CD14-positive monocyte (primary cell): ENCODE measurements around the gene HS6ST3. TPM values are rescaled to one million over a fixed set of nuclear protein-coding genes. Genes with fewer than 3 reads are reported as not detected.

Source experiments
- DNase-seq, 3 donors: peaks; one replicate each; pipeline ENCODE4 v3.0.0-alpha.2; 2011 to 2022
- H2AFZ ChIP-seq: 2 replicates; pipeline ENCODE4 v1.6.0; 2012; ENCODE audit warnings: mild to moderate bottlenecking, low read depth, low read length, inconsistent platforms; ENCODE audit not compliant: insufficient read depth, poor library complexity, severe bottlenecking
- H3K27ac ChIP-seq, 2 donors: 1 replicate in 1 of 2; 2 replicates in 1 of 2; pipeline ENCODE4 v1.5.1; 2012 to 2013; ENCODE audit warnings: low read length in 2 of 2, control low read depth in 1 of 2, inconsistent platforms in 1 of 2, low read depth in 1 of 2, mild to moderate bottlenecking in 1 of 2
- H3K27me3 ChIP-seq, 2 donors: one replicate each; pipeline versions ENCODE4 v1.6.0 to v1.6.1; 2011 to 2013; ENCODE audit warnings: low read length in 2 of 2; ENCODE audit not compliant: control insufficient read depth in 2 of 2, insufficient read depth in 2 of 2
- H3K36me3 ChIP-seq, 2 donors: replicated peaks in 1 of 2; 1 replicate in 1 of 2; 2 replicates in 1 of 2; pipeline versions ENCODE4 v1.5.1 to v1.6.1; 2012 to 2013; ENCODE audit warnings: low read length in 2 of 2, control low read depth in 1 of 2, inconsistent platforms in 1 of 2, mild to moderate bottlenecking in 1 of 2; ENCODE audit not compliant: insufficient read depth in 2 of 2, control insufficient read depth in 1 of 2
- H3K4me1 ChIP-seq, 2 donors: 1 replicate in 1 of 2; 2 replicates in 1 of 2; pipeline versions ENCODE4 v1.5.1 to v1.6.1; 2012 to 2013; ENCODE audit warnings: low read length in 2 of 2, control low read depth in 1 of 2, inconsistent platforms in 1 of 2, mild to moderate bottlenecking in 1 of 2, moderate library complexity in 1 of 2; ENCODE audit not compliant: insufficient read depth in 2 of 2, control insufficient read depth in 1 of 2
- H3K4me2 ChIP-seq: replicated peaks from 2 replicates; pipeline ENCODE3; 2012; ENCODE audit warnings: low read length, moderate library complexity, mild to moderate bottlenecking; ENCODE audit not compliant: poor library complexity, severe bottlenecking; ENCODE audit errors: extremely low read depth
- H3K4me3 ChIP-seq, 3 experiments: fragments of 200-600 bp in 1 of 3; sonication (generic) in 1 of 3; replicated peaks in 1 of 3; 1 replicate in 2 of 3; 2 replicates in 1 of 3; pipeline ENCODE4 v1.5.1; 2011 to 2013; ENCODE audit warnings: low read length in 3 of 3, mild to moderate bottlenecking in 3 of 3, control low read depth in 2 of 3, low read depth in 2 of 3, inconsistent platforms in 1 of 3, moderate library complexity in 1 of 3
- H3K79me2 ChIP-seq: 2 replicates; pipeline ENCODE4 v1.6.0; 2012; ENCODE audit warnings: mild to moderate bottlenecking, control low read depth, inconsistent platforms, low read length, moderate library complexity; ENCODE audit not compliant: insufficient read depth
- H3K9ac ChIP-seq: 2 replicates; pipeline ENCODE4 v1.6.0; 2017; ENCODE audit warnings: low read length, mild to moderate bottlenecking; ENCODE audit not compliant: insufficient read depth, poor library complexity, severe bottlenecking
- H3K9me3 ChIP-seq, 2 donors: replicated peaks in 1 of 2; 1 replicate in 1 of 2; 2 replicates in 1 of 2; pipeline versions ENCODE4 v1.5.1 to v1.6.1; 2012 to 2013; ENCODE audit warnings: low read length in 2 of 2, control low read depth in 1 of 2; ENCODE audit not compliant: control insufficient read depth in 1 of 2, insufficient read depth in 1 of 2
- H4K20me1 ChIP-seq: 2 replicates; pipeline ENCODE4 v1.6.0; 2012; ENCODE audit warnings: mild to moderate bottlenecking, low read length, control low read depth, moderate library complexity; ENCODE audit not compliant: insufficient read depth
- H3K27ac Mint-ChIP-seq, 7 donors: one replicate each; pipeline ENCODE4 v1.8.0; 2020; ENCODE audit warnings: mild to moderate bottlenecking in 7 of 7, mixed read lengths in 7 of 7, moderate library complexity in 6 of 7, inconsistent platforms in 2 of 7
- H3K27me3 Mint-ChIP-seq, 3 donors: one replicate each; pipeline ENCODE4 v1.8.0; 2021 to 2022; ENCODE audit warnings: low read depth in 3 of 3, mild to moderate bottlenecking in 3 of 3, mixed read lengths in 3 of 3, moderate library complexity in 3 of 3, inconsistent platforms in 1 of 3
- H3K36me3 Mint-ChIP-seq, 2 donors: one replicate each; pipeline ENCODE4 v1.8.0; 2020; ENCODE audit warnings: mixed read lengths in 2 of 2, inconsistent platforms in 1 of 2, mild to moderate bottlenecking in 1 of 2
- H3K4me1 Mint-ChIP-seq: one replicate; pipeline ENCODE4 v1.8.0; 2020; ENCODE audit warnings: mild to moderate bottlenecking, mixed read lengths
- H3K4me3 Mint-ChIP-seq, 2 donors: one replicate each; pipeline ENCODE4 v1.8.0; 2020; ENCODE audit warnings: mild to moderate bottlenecking in 2 of 2, mixed read lengths in 2 of 2, moderate library complexity in 1 of 2
- H3K9me3 Mint-ChIP-seq, 7 donors: one replicate each; pipeline ENCODE4 v1.8.0; 2020 to 2022; ENCODE audit warnings: mixed read lengths in 7 of 7, mild to moderate bottlenecking in 6 of 7, moderate library complexity in 6 of 7, inconsistent platforms in 2 of 7
- WGBS: methylation state at CpG from one replicate; pipeline ENCODE4 v1.1.5; 2013; ENCODE audit warnings: missing lambda C conversion rate; ENCODE audit not compliant: insufficient coverage; 5-methylcytosine and 5-hydroxymethylcytosine counted together
- intact Hi-C, 2 donors: fragments of 100-400 bp; cut with micrococcal nuclease; formaldehyde crosslinking; loops; one replicate each; pipeline versions ENCODE4 v1.15.0 to v1.15.1; 2023
- polyA plus RNA-seq, 3 donors: library from polyadenylated mRNA; depleted of rRNA in 1 of 3; unstranded in 2 of 3; stranded (reverse) in 1 of 3; fragments of 300-500 nt in 2 of 3; fragments of >200 nt in 1 of 3; fragmentation: Illumina TruSeq in 2 of 3; gene quantifications; 1 replicate in 2 of 3; 2 replicates in 1 of 3; pipeline ENCODE4 v1.2.3, GENCODE V29; 2012 to 2021
- TF ChIP-seq, protein P1 (sequence below): fragments of 200-600 bp; IDR thresholded peaks from one replicate; pipeline ENCODE4 v1.8.0; 2022; ENCODE audit warnings: antibody characterized with exemption, mild to moderate bottlenecking

Gene HS6ST3
- polyA plus RNA-seq, 3 donors: not detected

GRCh38 chr13:96810104-96810503, 720.2 kb downstream of the HS6ST3 start:
- Histone ChIP-seq H3K27me3 (no peaks in the 10 kb centered on the region), H3K27ac (no peak overlapping the region), H3K4me1 (no peaks in the 10 kb centered on the region), H3K9me3 (no peaks in the 10 kb centered on the region), H3K4me3 (no peak overlapping the region), H3K4me2 (no peak overlapping the region), H3K9ac (no peak overlapping the region), H3K79me2 (no peaks in the 10 kb centered on the region), H4K20me1 (no peaks in the 10 kb centered on the region), H3K36me3 (no peaks in the 10 kb centered on the region), H2AFZ (no peak overlapping the region)
- Mint-ChIP-seq H3K27ac (no peak overlapping the region), H3K9me3 (peaks cover 2 to 6% (median 5%) of the 10 kb centered on the region in 7 donors), H3K36me3 (no peaks in the 10 kb centered on the region), H3K27me3 (no peaks in the 10 kb centered on the region), H3K4me3 (no peak overlapping the region), H3K4me1 (no peaks in the 10 kb centered on the region)
- intact Hi-C loops: no loop called here
- no peak for DNase-seq
- 92% methylated on average over 2 of the region's 4 CpGs for WGBS
- TF ChIP-seq, protein P1, sequence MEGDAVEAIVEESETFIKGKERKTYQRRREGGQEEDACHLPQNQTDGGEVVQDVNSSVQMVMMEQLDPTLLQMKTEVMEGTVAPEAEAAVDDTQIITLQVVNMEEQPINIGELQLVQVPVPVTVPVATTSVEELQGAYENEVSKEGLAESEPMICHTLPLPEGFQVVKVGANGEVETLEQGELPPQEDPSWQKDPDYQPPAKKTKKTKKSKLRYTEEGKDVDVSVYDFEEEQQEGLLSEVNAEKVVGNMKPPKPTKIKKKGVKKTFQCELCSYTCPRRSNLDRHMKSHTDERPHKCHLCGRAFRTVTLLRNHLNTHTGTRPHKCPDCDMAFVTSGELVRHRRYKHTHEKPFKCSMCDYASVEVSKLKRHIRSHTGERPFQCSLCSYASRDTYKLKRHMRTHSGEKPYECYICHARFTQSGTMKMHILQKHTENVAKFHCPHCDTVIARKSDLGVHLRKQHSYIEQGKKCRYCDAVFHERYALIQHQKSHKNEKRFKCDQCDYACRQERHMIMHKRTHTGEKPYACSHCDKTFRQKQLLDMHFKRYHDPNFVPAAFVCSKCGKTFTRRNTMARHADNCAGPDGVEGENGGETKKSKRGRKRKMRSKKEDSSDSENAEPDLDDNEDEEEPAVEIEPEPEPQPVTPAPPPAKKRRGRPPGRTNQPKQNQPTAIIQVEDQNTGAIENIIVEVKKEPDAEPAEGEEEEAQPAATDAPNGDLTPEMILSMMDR: no peak

GRCh38 chr13:96811049-96811448, 721.1 kb downstream of the HS6ST3 start:
- Histone ChIP-seq H3K79me2 (no peaks in the 10 kb centered on the region), H3K36me3 (no peaks in the 10 kb centered on the region), H2AFZ (no peak overlapping the region), H3K4me1 (no peaks in the 10 kb centered on the region), H3K27me3 (no peaks in the 10 kb centered on the region), H3K4me3 (no peak overlapping the region), H3K4me2 (no peak overlapping the region), H3K9me3 (no peaks in the 10 kb centered on the region), H3K9ac (no peak overlapping the region), H4K20me1 (no peaks in the 10 kb centered on the region), H3K27ac (no peak overlapping the region)
- Mint-ChIP-seq H3K36me3 (no peaks in the 10 kb centered on the region), H3K9me3 (peaks cover 0 to 5% (median 5%) of the 10 kb centered on the region in 7 donors), H3K4me1 (no peaks in the 10 kb centered on the region), H3K27me3 (no peaks in the 10 kb centered on the region), H3K27ac (no peak overlapping the region), H3K4me3 (no peak overlapping the region)
- intact Hi-C loops: no loop called here
- TF ChIP-seq, protein P1: no peak
- WGBS: 81% methylated on average over 2 of the region's 5 CpGs
- DNase-seq: no peak
